NCI-H1417 treated with DMSO at 0.1 percent for 48 hours (cell line): ENCODE data around the gene AHDC1.
"Not testable (repeated sequence)": the region's sequence is repeated elsewhere in the genome, so short reads cannot be mapped to it uniquely, and the experiment has no call there.

ENCODE experiments used
- DNase-seq: peaks from one replicate; lab custom pipeline; 2025; lab: John Stamatoyannopoulos, UW

Gene AHDC1

DNA sequence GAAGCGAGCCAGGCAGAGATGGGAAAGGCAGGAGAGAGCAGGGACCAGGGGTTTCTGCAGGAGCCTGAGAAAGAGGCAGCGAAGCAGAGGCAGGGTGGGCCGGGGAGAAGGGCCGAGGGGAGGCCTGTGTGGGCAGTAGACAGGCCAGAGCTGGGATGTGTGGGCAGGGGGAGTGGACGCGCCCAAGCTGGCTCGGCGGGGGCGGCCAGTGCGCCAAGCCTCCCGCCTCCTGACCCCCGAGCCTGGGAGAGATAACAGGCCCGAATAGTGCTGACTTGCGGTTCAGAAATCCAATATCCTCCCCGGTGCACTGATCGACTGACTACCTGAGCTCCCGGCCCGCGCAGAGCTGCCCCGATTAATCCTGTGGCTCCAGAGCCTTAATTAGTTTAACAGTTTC is 41.9 kb downstream of the AHDC1 start:
- no peak for DNase-seq

- DNase-seq: no peak
Measured at GRCh38 chr1:27561124-27561899, 42.6 kb downstream of the AHDC1 start.

DNA sequence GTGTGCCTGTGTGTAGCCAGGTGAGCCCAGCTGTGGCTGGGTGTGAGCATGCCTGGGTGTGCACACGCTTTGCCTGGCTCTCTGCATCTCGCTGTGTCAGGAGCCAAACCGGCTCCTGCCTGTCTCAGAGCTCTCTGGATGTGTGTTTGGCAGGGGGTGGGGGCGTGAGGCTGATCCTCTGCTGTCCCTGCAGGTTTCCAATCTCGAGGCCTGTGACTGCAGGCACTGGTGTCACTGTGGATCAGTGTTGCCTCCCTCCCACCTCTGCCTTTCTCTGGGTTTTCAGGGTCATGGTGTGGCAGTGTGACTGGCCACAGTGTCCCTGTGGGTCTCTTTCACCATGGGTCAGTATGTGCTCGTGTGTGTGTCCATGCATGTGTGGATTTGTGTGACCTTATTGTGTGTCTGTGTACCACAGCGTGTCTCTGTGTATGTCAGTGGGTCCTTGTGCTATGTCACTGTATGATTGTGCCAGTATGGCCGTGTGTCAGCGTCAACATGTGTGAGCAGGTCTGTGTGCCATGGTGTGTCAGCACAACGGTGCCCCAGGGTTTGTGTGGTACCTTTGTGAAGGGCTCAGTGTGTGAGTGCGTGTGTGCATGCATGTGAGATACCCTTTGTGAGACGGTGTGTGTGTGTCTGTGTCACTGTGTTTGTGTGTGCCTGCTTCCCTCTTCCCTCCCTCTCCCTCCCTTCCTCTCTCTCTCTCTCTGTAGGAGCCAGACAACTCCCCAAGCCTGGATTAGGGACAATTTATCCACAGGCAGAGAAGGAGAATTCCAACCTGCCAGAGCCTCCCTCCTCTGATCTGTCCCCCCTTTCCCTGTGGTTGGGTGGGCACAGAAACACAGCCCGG is 43.4 kb downstream of the AHDC1 start:
- no peak for DNase-seq

DNA sequence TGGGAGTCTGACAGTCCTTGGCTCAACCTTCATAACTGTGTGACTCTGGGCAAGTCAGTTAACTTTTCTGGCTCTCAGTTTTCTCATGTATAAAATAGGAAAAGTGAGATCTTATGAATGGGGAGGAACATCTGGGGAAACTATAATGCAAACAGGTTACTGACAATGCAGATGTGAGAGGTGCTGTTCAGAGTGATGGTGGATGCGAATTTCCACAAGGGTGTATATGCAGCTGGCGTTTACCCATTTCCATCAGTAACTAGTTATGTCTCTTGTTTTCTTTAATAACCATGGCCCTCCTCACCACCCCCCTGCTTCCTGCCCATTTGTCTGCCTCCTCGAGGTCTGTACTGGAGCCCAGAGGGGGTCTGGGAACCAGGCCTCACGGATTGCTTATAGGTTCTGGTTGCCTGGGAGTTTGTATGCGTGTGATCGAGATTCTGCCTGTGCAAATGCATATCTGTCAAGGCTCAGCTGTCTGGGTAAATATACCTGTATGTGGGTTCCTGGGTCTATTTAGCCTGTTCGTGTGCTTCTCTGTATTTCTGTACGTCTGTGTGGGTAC is 44.4 kb downstream of the AHDC1 start:
- no peak for DNase-seq

GRCh38 chr1:27557596-27558340 is 46.2 kb downstream of the AHDC1 start:
- DNase-seq: no peak

- no peak for DNase-seq
Measured at GRCh38 chr1:27556781-27557595, 47.0 kb downstream of the AHDC1 start.

DNA sequence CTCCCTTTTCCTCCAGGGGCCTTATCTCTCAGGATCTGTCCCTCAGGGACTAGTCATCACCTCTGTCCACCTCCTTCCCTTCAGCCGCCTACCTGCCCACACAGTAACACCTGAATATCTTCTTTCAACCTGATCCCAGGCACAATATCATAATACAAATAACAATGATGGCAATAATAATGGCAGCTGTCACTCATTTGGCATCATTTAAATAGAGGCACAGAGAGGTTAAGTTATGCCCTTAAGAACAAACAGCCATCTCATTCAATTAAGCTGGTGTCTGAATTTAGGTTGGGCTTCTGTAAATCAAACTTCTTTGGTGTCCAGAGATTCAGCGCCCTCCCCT is 47.5 kb downstream of the AHDC1 start:
- DNase-seq: no peak

DNA sequence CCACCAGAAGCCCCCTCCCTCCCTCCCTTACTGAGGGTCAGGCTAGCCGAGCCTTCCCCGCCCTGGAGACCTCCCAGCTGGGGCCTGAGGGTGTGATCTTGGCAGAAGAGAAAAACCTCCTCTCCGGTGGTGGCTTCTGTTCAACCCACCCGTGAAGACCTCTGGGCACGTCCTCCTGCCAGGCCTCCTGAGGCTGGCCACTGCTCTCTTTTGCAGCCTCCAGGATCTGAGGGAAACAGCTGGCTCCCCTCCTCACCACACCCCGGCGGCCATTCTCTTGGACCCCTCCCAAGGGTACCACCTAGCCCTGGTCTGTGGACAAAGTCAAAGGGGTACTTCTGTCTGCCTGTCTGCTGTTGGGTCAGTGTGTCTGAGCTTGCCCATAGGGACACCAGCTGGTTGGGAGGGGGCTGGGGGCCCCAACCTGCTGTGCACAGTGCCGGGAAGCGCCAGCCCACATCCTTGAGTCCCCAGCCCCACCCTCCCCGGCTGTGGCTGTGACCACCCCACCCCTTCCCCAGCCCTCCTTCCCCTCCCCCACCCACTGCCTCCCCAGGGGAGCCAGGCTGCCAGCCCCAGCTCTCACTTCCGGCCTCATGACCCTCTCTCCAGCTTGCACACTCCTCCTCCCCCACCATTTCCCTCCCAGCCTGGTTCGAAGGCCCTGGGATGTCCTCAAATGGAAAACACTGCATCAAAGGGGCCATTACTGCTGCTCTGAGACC is 48.1 kb downstream of the AHDC1 start:
- DNase-seq: no peak

- DNase-seq: no peak
Measured at GRCh38 chr1:27554759-27555699, 48.9 kb downstream of the AHDC1 start.

GRCh38 chr1:27554293-27554692 is 49.7 kb downstream of the AHDC1 start:
- DNase-seq: no peak

DNA sequence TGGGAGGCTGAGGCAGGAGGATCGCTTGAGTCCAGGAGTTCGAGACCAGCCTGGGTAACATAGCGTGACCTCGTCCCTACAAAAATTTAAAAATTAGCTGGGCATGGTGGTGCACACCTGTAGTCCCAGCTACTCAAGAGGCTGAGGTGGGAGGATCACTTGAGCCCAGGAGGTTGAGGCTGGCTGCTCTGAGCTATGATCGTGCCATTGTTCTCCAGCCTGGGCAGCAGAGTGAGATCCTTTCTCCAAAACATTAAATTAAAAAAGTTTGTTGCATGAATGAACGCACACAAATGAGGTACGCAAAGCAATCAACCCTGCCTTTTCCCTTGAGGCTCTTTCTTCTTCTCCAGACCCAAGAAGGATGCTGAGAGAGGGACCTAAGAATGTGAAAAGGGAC is 50.1 kb downstream of the AHDC1 start:
- DNase-seq: not testable (repeated sequence)

DNA sequence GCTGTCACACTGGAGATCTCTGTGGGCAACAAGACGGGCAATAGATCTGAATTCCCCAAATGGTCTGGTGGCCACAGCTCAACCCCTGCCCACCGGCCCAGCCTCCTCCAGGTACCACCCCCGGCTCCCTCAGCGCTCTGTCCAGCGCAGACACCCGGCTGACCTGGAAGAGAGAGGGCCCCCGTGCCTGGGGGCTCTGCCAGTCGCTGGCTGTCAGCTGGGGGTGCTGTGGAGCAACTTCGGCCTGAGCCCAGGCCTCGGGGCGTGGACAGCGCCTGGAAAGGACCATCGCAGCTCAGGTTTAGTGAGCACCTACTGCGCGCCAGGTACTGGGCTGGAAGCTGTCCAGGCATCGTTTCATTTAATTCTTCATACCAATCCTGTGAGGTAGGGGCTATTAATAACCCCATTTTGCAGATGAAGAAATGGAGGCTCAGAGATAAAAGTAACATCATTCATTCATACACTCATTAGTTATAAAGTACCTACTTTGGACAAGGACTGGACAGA is 51.0 kb downstream of the AHDC1 start:
- no peak for DNase-seq

DNA sequence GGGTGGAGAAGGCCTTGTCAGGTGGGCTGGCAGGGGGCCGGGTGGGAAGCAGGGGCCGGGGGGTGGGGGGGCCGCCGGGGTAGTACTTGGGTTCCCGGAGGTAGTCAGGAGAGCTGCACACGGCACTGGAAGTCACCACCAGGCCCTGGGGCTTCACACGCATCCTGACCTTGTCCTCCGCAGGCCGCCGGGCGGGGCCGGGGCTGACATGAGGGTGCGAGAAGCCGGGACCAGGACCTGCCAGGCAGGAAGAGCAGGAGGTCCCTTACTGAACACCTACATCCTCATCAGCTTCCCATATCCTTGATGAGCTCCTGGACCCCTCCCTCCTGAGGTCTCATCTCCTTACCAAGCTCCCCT is 52.0 kb downstream of the AHDC1 start:
- DNase-seq: no peak

DNA sequence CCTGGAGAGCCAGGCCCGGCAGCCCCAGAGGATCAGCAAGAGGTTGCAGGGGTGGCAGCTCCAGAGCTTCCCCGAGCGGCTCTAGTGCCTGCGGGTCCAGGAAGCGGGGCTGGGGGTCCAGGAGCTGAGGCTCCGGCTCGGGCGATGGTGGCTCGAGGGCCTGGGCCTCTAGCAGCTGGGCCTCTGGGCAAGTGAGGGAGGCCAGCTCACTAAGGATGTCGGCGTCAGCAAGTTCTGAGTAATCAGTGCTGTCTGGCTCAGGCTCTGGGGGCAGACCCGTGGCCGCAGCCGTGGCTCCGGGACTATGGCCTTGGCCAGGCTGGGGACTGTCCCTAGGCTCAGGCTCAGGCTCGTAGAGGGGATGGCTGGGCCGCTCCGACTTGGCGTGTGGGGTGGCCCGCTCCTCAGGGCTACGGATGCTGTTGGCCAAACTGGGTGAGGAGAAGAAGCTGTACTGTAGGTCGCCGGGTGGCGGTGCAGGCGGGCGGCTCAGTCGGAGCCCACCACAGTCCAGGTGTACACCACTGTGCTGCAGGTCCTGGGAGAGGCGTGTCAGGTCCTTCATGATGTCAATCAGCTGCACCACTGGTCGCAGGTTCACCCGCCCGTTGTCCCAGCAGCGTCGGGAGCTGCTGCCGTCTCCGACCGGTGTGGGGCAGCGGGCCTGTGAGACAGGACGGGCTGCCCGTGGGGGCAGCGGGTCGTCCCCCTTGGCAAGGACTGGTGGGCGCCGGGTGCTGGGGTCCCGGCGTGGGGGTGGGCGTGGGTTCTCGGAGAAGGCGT is 52.6 kb downstream of the AHDC1 start:
- DNase-seq: no peak

DNA sequence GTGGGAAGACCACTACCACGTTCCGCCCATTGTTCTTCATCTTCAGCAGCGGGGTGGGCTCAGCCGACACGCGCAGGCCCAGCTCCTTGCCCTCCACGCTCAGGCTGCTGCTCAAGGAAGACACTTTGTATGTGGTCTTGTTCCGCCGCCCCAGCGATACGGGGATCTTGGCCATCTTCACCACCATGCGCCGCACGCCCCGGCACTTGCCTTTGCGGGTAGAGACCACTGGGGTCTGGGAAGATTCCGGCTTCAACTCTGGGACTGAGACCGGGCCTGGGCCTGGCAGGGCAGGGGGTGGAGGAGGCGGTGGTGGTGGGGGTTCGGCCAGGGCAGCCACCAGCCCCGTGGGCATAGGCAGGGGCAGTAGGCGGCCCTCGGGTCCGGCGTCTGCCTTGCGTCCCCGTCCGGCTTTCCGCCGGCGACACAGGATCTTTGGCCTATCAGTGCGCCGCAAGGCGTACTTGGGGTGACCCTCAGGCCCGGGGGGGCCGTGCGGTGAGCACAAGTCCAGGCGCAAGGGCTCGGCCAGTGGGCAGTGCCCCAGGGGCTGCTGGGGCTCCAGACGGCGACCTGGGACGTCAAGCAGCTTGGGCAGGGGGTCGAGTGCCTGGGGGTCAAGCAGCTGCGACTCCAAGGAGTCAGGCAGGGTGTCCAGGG is 53.3 kb downstream of the AHDC1 start:
- no peak for DNase-seq

- no peak for DNase-seq
Measured at GRCh38 chr1:27549807-27550408, 54.0 kb downstream of the AHDC1 start.

DNA sequence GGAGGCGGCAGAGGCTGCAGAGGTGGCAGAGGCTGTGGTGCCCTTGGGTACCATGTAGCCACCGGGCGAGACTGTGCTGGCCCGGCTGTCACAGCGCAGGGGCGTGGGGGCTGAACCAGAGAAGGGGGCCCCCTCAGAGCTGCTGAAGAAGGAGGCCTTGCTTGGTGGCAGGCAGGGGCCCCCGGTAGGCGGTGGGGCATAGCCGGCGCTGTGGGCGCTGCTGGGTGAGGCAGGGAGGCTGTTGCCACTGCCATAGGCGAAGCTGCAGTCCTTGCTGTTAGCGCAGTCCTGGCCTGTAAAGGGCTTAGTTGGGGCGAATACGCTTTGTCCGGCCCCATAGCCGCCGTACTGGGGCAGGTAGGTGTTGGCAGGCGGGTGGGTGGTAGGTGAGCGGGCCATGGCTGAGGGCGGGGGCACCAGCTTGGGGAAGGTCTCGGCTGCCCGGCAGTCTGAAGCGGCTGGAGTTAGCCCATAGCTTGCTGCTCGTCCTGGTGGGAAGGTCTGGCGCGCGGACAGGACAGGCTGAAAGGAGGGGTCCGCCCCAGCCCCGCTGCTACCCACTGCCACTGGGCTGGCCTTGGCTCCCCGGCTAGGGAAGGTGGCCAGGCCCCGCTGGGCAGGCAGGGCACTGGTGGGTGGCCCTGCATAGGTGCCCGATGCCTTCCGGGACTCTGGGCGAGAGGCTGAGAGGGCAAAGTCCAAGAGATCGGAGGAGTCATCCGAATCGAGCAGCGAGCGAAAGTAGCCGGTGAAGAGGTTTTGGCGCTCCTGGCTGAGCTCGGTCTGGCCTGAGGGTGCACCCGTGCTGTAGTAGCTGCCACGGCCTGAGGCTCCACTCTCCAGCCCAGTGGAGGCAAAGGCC is 54.9 kb downstream of the AHDC1 start:
- no peak for DNase-seq
